GM20000 (cell line): ENCODE data around the gene PRRX2.

Experiments used
- DNase-seq: peaks from one replicate; pipeline ENCODE4 v3.0.0; 2012; ENCODE audit warnings: low spot score
- CTCF ChIP-seq: IDR thresholded peaks from 2 replicates; pipeline ENCODE4 v1.5.1; 2012; ENCODE audit warnings: mild to moderate bottlenecking, control low read depth; ENCODE audit errors: extremely low read depth, missing control alignments

Gene PRRX2

GRCh38 chr9:129648764-129649115 is 16.7 kb upstream of the PRRX2 start:
- DNase-seq, result no peak
- TF ChIP-seq CTCF, result no peak

GRCh38 chr9:129649726-129650679 is 15.4 kb upstream of the PRRX2 start:
- no peak for DNase-seq
- no peak for TF ChIP-seq CTCF

GRCh38 chr9:129650680-129651235 is 14.7 kb upstream of the PRRX2 start:
- DNase-seq, result no peak
- TF ChIP-seq CTCF, result no peak

GRCh38 chr9:129653823-129654553 is 11.5 kb upstream of the PRRX2 start:
- no peak for DNase-seq
- no peak for TF ChIP-seq CTCF

GRCh38 chr9:129654554-129655040 is 10.8 kb upstream of the PRRX2 start:
- DNase-seq, result no peak
- no peak for TF ChIP-seq CTCF

GRCh38 chr9:129655154-129655553 is 10.3 kb upstream of the PRRX2 start:
- DNase-seq, result no peak
- TF ChIP-seq CTCF, result no peak

GRCh38 chr9:129655696-129656095 is 9.8 kb upstream of the PRRX2 start:
- no peak for DNase-seq
- TF ChIP-seq CTCF, result no peak
